ENCODE measurements around the gene LGALS1. TPM values are rescaled to one million over a fixed set of nuclear protein-coding genes. Genes with fewer than 3 reads are reported as not detected.
A peak's percentile ranks its signal among the peaks of the same experiment; 100 is the strongest.

Gene LGALS1
- total and polyA plus RNA-seq, 2 experiments from 2014 or later: 568 to 780 TPM

DNA sequence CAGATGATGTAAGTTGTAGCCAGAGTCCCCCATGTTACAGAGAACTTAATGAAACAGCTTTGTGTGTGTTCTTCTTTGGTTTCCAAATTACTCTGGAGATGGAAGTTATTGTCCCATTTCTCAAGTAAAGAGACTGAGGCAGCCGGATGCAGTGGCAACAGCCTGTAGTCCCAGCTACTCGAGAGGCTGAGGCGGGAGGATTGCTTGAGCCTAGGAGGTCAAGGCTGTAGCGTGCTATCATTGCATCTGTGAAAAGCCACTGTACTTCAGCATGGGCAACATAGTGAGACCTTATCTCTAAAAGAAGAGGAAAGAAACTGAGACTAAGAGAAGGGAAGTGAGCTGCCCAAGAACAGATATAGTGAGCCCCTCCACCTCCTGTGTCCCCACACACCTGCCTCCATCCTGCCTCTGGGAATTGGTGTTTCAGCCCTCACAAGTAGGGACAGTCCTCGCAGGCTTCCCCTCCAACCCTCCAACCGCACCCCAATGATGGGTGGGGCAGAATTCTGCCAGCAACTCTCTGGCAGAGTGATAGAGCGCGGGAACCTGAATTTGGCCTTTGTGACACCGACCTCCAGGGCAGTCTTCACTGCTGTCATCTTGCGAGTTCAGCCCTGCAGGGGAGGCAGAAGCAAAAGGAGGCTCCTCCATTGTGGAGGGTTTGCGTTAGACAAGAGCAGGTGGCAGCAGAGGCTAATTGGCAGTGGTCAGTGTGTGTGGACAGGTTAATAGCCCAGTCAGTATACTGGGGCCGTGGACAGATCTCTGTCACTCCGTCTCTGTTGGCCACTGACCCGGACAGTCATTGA is 15.3 kb upstream of the LGALS1 start:
- TF ChIP-seq EZH2phosphoT487 (IDR thresholded peaks at IDR 0.05; ENCODE audit: low read depth, severe bottlenecking, unreplicated experiment): no peak
- Histone ChIP-seq H3K27ac (peak overlapping the region; percentile 82), H3K4me1 (ENCODE audit: insufficient read depth) (peaks cover 28% of the 10 kb centered on the region), H3K4me3 (no peak overlapping the region), H3K79me2 (peaks cover 58% of the 10 kb centered on the region), H3K27me3 (no peaks in the 10 kb centered on the region), H3K4me2 (peak overlapping the region; percentile 96), H3K36me3 (replicated peaks; ENCODE audit: insufficient read depth, low read depth) (no peaks in the 10 kb centered on the region), H4K20me1 (ENCODE audit: insufficient read depth, poor library complexity, severe bottlenecking) (peaks cover 6% of the 10 kb centered on the region), H3K9me3 (ENCODE audit: low read depth) (no peaks in the 10 kb centered on the region), H2AFZ (no peak overlapping the region), H3K9me2 (replicated peaks; ENCODE audit: insufficient read depth) (no peaks in the 10 kb centered on the region)
- no peak for DNase-seq (ENCODE audit: low spot score)
- WGBS (ENCODE audit: low lambda C conversion rate, missing lambda C conversion rate): 84% methylated on average over 14 of the region's 14 CpGs

DNA sequence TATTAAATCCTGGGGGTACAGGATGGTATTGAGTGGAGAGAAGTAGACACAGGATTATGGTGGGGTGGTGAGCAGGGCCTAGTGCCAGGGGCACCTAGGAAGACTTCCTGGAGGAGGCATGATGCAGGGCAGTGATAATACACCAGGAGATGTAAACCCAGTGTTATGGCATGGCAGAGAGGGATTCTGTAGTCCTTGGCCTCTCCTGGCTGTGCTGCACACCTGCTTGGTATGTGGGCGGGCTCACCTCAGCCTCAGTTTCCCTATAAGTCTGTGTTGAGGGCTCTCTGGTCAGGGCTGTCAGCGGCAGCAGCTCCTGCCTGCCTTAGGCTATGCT is 14.8 kb upstream of the LGALS1 start:
- H3K4me2 ChIP-seq: peak overlapping the region; percentile 96
- no peaks in the 10 kb centered on the region for H3K36me3 ChIP-seq (replicated peaks; ENCODE audit: insufficient read depth, low read depth)
- no peak for DNase-seq (ENCODE audit: low spot score)
- no peak overlapping the region for H3K4me3 ChIP-seq
- H3K79me2 ChIP-seq: peaks cover 61% of the 10 kb centered on the region
- H3K27me3 ChIP-seq: no peaks in the 10 kb centered on the region
- peaks cover 28% of the 10 kb centered on the region for H3K4me1 ChIP-seq (ENCODE audit: insufficient read depth)
- 76% methylated on average over 2 of the region's 2 CpGs for WGBS (ENCODE audit: low lambda C conversion rate, missing lambda C conversion rate)
- H2AFZ ChIP-seq: no peak overlapping the region
- TF ChIP-seq, protein P1, sequence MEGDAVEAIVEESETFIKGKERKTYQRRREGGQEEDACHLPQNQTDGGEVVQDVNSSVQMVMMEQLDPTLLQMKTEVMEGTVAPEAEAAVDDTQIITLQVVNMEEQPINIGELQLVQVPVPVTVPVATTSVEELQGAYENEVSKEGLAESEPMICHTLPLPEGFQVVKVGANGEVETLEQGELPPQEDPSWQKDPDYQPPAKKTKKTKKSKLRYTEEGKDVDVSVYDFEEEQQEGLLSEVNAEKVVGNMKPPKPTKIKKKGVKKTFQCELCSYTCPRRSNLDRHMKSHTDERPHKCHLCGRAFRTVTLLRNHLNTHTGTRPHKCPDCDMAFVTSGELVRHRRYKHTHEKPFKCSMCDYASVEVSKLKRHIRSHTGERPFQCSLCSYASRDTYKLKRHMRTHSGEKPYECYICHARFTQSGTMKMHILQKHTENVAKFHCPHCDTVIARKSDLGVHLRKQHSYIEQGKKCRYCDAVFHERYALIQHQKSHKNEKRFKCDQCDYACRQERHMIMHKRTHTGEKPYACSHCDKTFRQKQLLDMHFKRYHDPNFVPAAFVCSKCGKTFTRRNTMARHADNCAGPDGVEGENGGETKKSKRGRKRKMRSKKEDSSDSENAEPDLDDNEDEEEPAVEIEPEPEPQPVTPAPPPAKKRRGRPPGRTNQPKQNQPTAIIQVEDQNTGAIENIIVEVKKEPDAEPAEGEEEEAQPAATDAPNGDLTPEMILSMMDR (IDR thresholded peaks at IDR 0.05; ENCODE audit: poor library complexity): no peak
- no peak for TF ChIP-seq EZH2 (IDR thresholded peaks at IDR 0.05; ENCODE audit: borderline replicate concordance)
- no peak for TF ChIP-seq EZH2phosphoT487 (IDR thresholded peaks at IDR 0.05; ENCODE audit: low read depth, severe bottlenecking, unreplicated experiment)
- H3K9me3 ChIP-seq (ENCODE audit: low read depth): no peaks in the 10 kb centered on the region
- H3K9me2 ChIP-seq (replicated peaks; ENCODE audit: insufficient read depth): no peaks in the 10 kb centered on the region
- H3K27ac ChIP-seq: peak overlapping the region; percentile 82
- H4K20me1 ChIP-seq (ENCODE audit: insufficient read depth, poor library complexity, severe bottlenecking): peaks cover 6% of the 10 kb centered on the region

DNA sequence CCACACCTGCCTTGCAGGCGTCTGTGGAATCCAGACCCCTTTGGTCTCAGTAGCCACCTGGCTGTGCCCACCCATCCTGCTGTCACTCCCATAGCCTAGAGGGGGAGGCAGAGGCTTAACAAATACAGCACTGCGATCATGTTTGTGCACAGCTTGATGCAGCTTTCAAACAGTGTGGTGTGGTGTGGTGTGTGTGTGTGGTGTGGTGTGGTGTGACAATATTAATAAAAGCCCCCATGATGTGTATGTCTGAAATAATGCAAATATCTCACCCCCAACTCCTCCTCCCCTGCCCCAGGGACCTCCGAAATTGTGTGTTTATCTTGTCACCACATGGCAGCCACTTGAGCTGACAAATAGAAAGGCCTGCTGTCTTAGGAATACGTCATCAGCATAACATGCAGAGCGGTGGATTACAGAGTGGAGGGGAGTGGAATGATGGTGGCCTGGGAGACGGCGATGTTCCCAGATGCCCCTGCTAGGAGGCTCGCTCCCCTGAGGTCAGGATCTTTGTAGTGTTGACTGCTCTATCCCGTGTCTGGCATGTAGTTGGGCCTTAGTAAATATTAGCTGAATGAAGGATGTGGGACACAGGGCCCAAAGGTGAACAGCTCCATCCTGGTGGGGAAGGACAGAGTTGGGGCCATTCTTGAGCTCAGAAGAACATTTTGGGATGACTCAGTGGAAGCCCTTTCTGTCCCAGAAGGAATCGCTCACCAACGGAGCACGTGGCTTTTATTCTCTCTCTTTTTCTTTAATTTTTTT is 14.1 kb upstream of the LGALS1 start:
- H3K9me2 ChIP-seq (replicated peaks; ENCODE audit: insufficient read depth): no peaks in the 10 kb centered on the region
- H2AFZ ChIP-seq: no peak overlapping the region
- H3K4me3 ChIP-seq: no peak overlapping the region
- H3K27ac ChIP-seq: peak overlapping the region; percentile 82
- peak overlapping the region; percentile 96 for H3K4me2 ChIP-seq
- no peaks in the 10 kb centered on the region for H3K27me3 ChIP-seq
- TF ChIP-seq, protein P1 (IDR thresholded peaks at IDR 0.05; ENCODE audit: poor library complexity): peak; percentile 45
- no peak for TF ChIP-seq EZH2phosphoT487 (IDR thresholded peaks at IDR 0.05; ENCODE audit: low read depth, severe bottlenecking, unreplicated experiment)
- TF ChIP-seq EZH2 (IDR thresholded peaks at IDR 0.05; ENCODE audit: borderline replicate concordance): no peak
- peaks cover 6% of the 10 kb centered on the region for H4K20me1 ChIP-seq (ENCODE audit: insufficient read depth, poor library complexity, severe bottlenecking)
- WGBS (ENCODE audit: low lambda C conversion rate, missing lambda C conversion rate): 36% methylated on average over 12 of the region's 12 CpGs
- peaks cover 61% of the 10 kb centered on the region for H3K79me2 ChIP-seq
- H3K36me3 ChIP-seq (replicated peaks; ENCODE audit: insufficient read depth, low read depth): no peaks in the 10 kb centered on the region
- H3K9me3 ChIP-seq (ENCODE audit: low read depth): no peaks in the 10 kb centered on the region
- peaks cover 28% of the 10 kb centered on the region for H3K4me1 ChIP-seq (ENCODE audit: insufficient read depth)
- DNase-seq (ENCODE audit: low spot score): peak; percentile 66

DNA sequence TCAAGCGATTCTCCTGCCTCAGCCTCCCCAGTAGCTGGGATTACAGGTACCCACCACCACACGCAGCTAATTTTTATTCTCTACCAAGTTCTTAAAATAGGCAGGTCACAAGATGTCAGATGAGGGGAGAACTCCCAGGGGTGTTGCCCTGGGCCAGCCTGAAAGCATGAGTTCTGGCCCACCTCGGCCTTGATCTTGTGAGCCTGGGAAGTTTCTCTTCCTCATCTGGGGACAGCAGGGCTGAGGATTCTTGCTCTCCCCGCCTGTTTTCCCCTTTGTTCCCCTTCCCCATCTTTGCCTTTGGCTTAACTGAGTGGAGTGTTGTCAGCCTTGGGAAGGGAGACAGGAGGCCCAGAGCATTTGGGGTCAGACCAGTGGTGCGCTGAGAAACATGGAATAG is 13.4 kb upstream of the LGALS1 start:
- H3K4me1 ChIP-seq (ENCODE audit: insufficient read depth): peaks cover 28% of the 10 kb centered on the region
- no peak overlapping the region for H2AFZ ChIP-seq
- H3K27me3 ChIP-seq: no peaks in the 10 kb centered on the region
- no peak overlapping the region for H3K4me2 ChIP-seq
- no peaks in the 10 kb centered on the region for H3K9me2 ChIP-seq (replicated peaks; ENCODE audit: insufficient read depth)
- TF ChIP-seq, protein P1 (IDR thresholded peaks at IDR 0.05; ENCODE audit: poor library complexity): no peak
- TF ChIP-seq EZH2phosphoT487 (IDR thresholded peaks at IDR 0.05; ENCODE audit: low read depth, severe bottlenecking, unreplicated experiment) (no peak), EZH2 (IDR thresholded peaks at IDR 0.05; ENCODE audit: borderline replicate concordance) (no peak)
- H3K36me3 ChIP-seq (replicated peaks; ENCODE audit: insufficient read depth, low read depth): no peaks in the 10 kb centered on the region
- H3K27ac ChIP-seq: peak overlapping the region; percentile 19
- DNase-seq (ENCODE audit: low spot score): no peak
- peaks cover 61% of the 10 kb centered on the region for H3K79me2 ChIP-seq
- H3K9me3 ChIP-seq (ENCODE audit: low read depth): no peaks in the 10 kb centered on the region
- WGBS (ENCODE audit: low lambda C conversion rate, missing lambda C conversion rate): 96% methylated on average over 5 of the region's 5 CpGs
- H4K20me1 ChIP-seq (ENCODE audit: insufficient read depth, poor library complexity, severe bottlenecking): peaks cover 6% of the 10 kb centered on the region
- H3K4me3 ChIP-seq: no peak overlapping the region

Measured in hepatocyte (in vitro differentiated cells).